GM11168 (cell line): Measurements from ENCODE around the gene AS3MT.

Source experiments
- in situ Hi-C: fragments of 300-500 bp; cut with MboI; formaldehyde crosslinking; loops from one replicate; pipeline ENCODE4 v1.12.0; 2022; ENCODE audit warnings: low sequenced_read_pairs; ENCODE audit not compliant: unreplicated experiment

AS3MT gene

GRCh38 chr10:102951316-102951715 is 82.0 kb downstream of the AS3MT start:
- in situ Hi-C loops = no loop called here
